Peyer's patch (tissue), 4 donors: ENCODE results near the gene GRID2. TPM values are rescaled to one million over a fixed set of nuclear protein-coding genes. Genes with fewer than 3 reads are reported as not detected.

ENCODE experiments used
- DNase-seq, 3 donors: peaks; one replicate each; pipeline ENCODE4 v3.0.0-alpha.2; 2017 to 2019
- H3K27ac ChIP-seq, 4 donors: fragments of 200-600 bp; sonication (generic); one replicate each; pipeline ENCODE4 v1.5.1; 2016 to 2019
- H3K27me3 ChIP-seq, 2 donors: fragments of 200-600 bp; sonication (generic); one replicate each; pipeline ENCODE4 v1.5.1; 2019
- H3K36me3 ChIP-seq, 3 donors: fragments of 200-600 bp; sonication (generic); one replicate each; pipeline ENCODE4 v1.5.1; 2016 to 2019
- H3K4me1 ChIP-seq, 4 donors: fragments of 200-600 bp; sonication (generic); one replicate each; pipeline ENCODE4 v1.5.1; 2016 to 2019
- H3K4me3 ChIP-seq, 4 donors: fragments of 200-600 bp; sonication (generic); 1 replicate in 3 of 4; 2 replicates in 1 of 4; pipeline ENCODE4 v1.5.1; 2016 to 2019; ENCODE audit warnings: mild to moderate bottlenecking in 1 of 4
- H3K9me3 ChIP-seq, 4 donors: fragments of 200-600 bp; sonication (generic); one replicate each; pipeline ENCODE4 v1.5.1; 2016 to 2019; ENCODE audit warnings: mild to moderate bottlenecking in 1 of 4
- CTCF ChIP-seq, 6 experiments: fragments of 450-650 bp in 4 of 6; fragments of 200-600 bp in 2 of 6; sonication (generic) in 1 of 6; IDR thresholded peaks; one replicate each; pipeline ENCODE4 v1.5.1; 2017 to 2019; ENCODE audit warnings: antibody characterized with exemption in 6 of 6, mild to moderate bottlenecking in 3 of 6, moderate library complexity in 1 of 6
- POLR2A ChIP-seq, 2 donors: fragments of 450-650 bp; IDR thresholded peaks; one replicate each; pipeline ENCODE4 v1.5.1; 2017; ENCODE audit warnings: antibody characterized with exemption in 2 of 2, mild to moderate bottlenecking in 2 of 2, moderate library complexity in 2 of 2
- total RNA-seq, 4 donors: library from RNA; depleted of rRNA; stranded (reverse); fragments of >200 nt; gene quantifications; one replicate each; pipeline ENCODE4 v1.1.0, GENCODE V29; 2016

GRID2 gene
- total RNA-seq, 4 donors from 2014 or later, result 0.54 TPM; not detected in 3

DNA sequence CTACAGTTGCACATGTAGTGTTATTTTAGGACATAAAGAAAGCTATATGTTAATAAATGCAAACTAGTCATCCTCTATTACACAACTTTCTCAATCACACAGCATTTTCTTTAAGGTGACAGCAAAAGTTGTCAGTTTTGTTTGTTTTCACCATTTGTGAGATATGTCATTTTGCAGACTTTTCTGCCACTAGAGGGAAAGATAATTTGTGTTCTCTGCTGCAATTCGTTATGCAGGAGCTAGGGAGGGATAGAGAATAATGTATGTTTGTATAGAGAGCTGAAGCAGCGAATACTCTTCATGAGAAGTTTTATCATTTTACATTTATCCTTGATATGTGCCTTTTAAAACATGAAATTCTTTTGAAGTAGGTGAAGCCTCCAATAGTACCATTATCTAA, 854.2 kb downstream of the GRID2 start:
- TF ChIP-seq POLR2A (IDR thresholded peaks at IDR 0.05) (no peak), CTCF (IDR thresholded peaks at IDR 0.05) (peak in 1 of 6 experiments; percentile 18)
- Histone ChIP-seq H3K27ac (no peak overlapping the region), H3K4me3 (no peak overlapping the region), H3K9me3 (no peaks in the 10 kb centered on the region), H3K36me3 (no peaks in the 10 kb centered on the region), H3K27me3 (no peaks in the 10 kb centered on the region), H3K4me1 (no peaks in the 10 kb centered on the region)
- DNase-seq, result no peak

GRCh38 chr4:93168053-93168452, 864.3 kb downstream of the GRID2 start:
- Histone ChIP-seq H3K4me3 (no peak overlapping the region), H3K27ac (no peak overlapping the region), H3K36me3 (no peaks in the 10 kb centered on the region), H3K27me3 (no peaks in the 10 kb centered on the region), H3K9me3 (no peaks in the 10 kb centered on the region), H3K4me1 (no peaks in the 10 kb centered on the region)
- no peak for TF ChIP-seq CTCF (IDR thresholded peaks at IDR 0.05)
- TF ChIP-seq POLR2A (IDR thresholded peaks at IDR 0.05), result no peak
- DNase-seq, result no peak

DNA sequence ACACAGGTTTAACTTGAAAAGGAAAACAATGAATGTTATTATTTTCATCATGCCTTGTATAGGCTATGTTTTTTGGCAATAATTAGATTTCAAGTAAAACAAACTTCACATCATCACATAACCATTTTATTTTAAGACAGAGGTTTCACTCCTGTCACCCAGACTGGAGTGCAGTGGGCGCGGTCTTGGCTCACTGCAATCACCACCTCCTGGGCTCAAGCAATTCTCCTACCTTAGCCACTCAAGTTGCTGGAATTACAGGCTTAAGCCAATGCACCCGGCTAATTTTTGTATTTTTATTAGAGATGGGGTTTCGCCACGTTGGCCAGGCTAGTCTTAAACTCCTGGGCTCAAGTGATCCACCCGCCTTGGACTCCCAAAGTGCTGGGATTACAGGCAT, 866.2 kb downstream of the GRID2 start:
- Histone ChIP-seq H3K9me3 (no peaks in the 10 kb centered on the region), H3K27me3 (no peaks in the 10 kb centered on the region), H3K4me1 (no peaks in the 10 kb centered on the region), H3K36me3 (no peaks in the 10 kb centered on the region), H3K4me3 (no peak overlapping the region), H3K27ac (no peak overlapping the region)
- TF ChIP-seq CTCF (IDR thresholded peaks at IDR 0.05) (no peak), POLR2A (IDR thresholded peaks at IDR 0.05) (no peak)
- no peak for DNase-seq

DNA sequence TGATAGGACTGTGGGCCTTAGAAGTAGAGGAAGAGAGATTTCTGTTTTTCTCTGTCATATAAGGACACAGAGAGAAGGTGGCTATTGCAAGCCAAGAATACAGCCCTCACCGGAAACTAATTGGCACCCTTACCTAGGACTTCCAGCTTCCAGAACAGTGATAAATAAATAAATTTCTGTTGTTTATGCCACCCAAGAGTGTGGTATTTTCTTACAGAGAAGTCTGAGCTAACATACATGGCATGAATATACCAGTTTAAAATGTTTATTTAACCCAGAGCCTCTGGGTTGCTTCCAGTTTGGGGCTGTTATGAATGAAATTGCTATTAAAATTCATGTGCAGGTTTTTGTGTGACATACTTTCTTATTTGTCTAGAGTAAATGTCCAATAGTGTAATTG, 870.8 kb downstream of the GRID2 start:
- DNase-seq, result no peak
- no peak overlapping the region for H3K4me3 ChIP-seq
- H3K36me3 ChIP-seq, result no peaks in the 10 kb centered on the region
- H3K9me3 ChIP-seq, result no peaks in the 10 kb centered on the region
- no peak overlapping the region for H3K27ac ChIP-seq
- H3K4me1 ChIP-seq, result no peaks in the 10 kb centered on the region
- no peaks in the 10 kb centered on the region for H3K27me3 ChIP-seq
- TF ChIP-seq POLR2A (IDR thresholded peaks at IDR 0.05), result no peak
- TF ChIP-seq CTCF (IDR thresholded peaks at IDR 0.05), result no peak

DNA sequence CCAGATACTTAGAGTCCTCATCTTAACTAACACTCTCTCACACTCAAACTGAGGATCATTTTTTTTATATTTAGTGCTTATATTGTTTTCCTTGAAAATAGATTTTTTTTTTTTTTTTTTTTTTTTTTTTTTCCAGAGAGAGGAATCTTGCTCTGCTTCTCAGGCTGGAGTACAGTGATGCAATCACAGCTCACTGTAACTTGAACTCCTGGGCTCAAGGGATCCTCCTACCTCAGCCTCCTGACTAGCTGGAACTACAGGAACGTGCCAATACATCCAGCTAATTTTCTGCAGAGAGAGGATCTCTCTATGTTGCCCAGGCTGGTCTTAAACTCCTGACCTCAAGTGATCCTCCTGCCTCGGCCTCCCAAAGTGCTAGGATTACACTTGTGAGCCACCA, 874.5 kb downstream of the GRID2 start:
- TF ChIP-seq POLR2A (IDR thresholded peaks at IDR 0.05), result no peak
- no peak for TF ChIP-seq CTCF (IDR thresholded peaks at IDR 0.05)
- DNase-seq, result no peak
- H3K4me3 ChIP-seq, result no peak overlapping the region
- no peaks in the 10 kb centered on the region for H3K9me3 ChIP-seq
- H3K27ac ChIP-seq, result no peak overlapping the region
- no peaks in the 10 kb centered on the region for H3K36me3 ChIP-seq
- H3K27me3 ChIP-seq, result no peaks in the 10 kb centered on the region
- H3K4me1 ChIP-seq, result no peaks in the 10 kb centered on the region

DNA sequence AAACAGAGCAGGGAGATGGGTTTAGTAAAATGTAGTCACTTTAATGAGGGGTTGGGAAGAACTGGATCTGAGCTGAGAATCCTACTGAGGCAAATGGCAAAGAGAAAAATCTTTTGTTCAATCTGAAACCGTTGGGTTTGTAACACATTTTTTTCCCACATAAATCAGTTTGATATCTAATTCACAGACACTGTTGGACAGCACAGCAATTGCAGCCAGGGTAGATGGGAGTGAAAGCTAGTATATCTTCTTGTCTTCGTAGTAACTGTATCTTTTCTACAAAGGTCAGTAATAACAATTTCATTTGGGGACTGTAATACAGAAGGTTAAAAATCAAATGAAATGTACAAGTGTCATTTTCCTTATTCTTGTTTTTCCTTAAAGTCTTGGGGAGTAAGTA, 875.3 kb downstream of the GRID2 start:
- Histone ChIP-seq H3K27ac (no peak overlapping the region), H3K4me3 (no peak overlapping the region), H3K9me3 (no peaks in the 10 kb centered on the region), H3K36me3 (no peaks in the 10 kb centered on the region), H3K4me1 (no peaks in the 10 kb centered on the region), H3K27me3 (no peaks in the 10 kb centered on the region)
- DNase-seq, result no peak
- TF ChIP-seq POLR2A (IDR thresholded peaks at IDR 0.05) (no peak), CTCF (IDR thresholded peaks at IDR 0.05) (no peak)
